LNCaP clone FGC (cell line): ENCODE results near the gene BAIAP2L2.

Experiments used
- DNase-seq: peaks from one replicate; pipeline ENCODE4 v3.0.0-alpha.2; 2011; ENCODE audit warnings: low read depth
- H3K4me3 ChIP-seq: 2 replicates; pipeline ENCODE4 v1.5.1; 2011; ENCODE audit warnings: mild to moderate bottlenecking, low read depth, low read length, control low read depth
- CTCF ChIP-seq: IDR thresholded peaks from 2 replicates; pipeline ENCODE4 v1.5.1; 2012; ENCODE audit warnings: mild to moderate bottlenecking; ENCODE audit not compliant: control insufficient read depth, insufficient read depth; ENCODE audit errors: extremely low read depth

The BAIAP2L2 gene

GRCh38 chr22:38085056-38085455 lies 25.4 kb downstream of the BAIAP2L2 start:
- TF ChIP-seq CTCF = no peak
- no peak overlapping the region for H3K4me3 ChIP-seq
- DNase-seq = no peak

DNA sequence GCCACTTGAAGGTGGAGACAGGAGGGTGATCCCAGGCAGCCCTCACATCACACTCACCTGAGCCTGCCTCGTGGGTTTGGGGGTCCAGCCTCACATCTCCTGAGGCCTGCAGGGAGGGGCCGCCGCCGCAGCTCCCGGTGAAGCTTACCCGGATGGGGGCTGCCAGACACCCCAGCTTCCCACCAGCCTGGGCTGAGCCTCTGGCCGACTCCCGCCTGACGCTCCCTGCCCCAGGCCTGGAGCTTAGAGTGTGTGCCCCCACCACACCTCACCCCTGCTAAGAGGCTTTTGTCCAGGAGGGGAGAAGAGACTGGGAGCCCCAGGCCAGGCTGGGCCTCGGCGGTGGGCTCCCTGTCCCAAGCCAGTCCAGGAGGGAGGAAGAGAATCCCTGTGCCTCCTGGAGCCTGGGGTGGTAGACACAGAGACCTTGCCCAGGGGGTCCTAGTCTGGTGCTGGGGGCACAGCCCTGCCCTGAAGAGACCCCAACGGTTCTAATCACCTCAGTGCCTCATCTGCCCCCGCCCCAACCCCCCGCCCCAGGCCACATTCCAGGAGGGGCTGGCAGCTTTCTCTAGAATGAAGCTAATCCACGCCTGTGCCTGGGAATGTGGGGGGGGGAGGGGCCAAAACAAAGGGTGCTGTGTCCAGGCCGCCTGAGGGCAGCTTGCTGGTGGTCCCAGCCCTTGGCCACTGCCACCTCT lies 26.4 kb downstream of the BAIAP2L2 start, which contains the start of gene SLC16A8:
SLC16A8 (minus strand) TSS at position 254 of the 701 bp plus-strand sequence. CDS start 1,311 bp downstream, outside the sequence.
- DNase-seq = no peak
- H3K4me3 ChIP-seq = no peak within 1 kb of the TSS

DNA sequence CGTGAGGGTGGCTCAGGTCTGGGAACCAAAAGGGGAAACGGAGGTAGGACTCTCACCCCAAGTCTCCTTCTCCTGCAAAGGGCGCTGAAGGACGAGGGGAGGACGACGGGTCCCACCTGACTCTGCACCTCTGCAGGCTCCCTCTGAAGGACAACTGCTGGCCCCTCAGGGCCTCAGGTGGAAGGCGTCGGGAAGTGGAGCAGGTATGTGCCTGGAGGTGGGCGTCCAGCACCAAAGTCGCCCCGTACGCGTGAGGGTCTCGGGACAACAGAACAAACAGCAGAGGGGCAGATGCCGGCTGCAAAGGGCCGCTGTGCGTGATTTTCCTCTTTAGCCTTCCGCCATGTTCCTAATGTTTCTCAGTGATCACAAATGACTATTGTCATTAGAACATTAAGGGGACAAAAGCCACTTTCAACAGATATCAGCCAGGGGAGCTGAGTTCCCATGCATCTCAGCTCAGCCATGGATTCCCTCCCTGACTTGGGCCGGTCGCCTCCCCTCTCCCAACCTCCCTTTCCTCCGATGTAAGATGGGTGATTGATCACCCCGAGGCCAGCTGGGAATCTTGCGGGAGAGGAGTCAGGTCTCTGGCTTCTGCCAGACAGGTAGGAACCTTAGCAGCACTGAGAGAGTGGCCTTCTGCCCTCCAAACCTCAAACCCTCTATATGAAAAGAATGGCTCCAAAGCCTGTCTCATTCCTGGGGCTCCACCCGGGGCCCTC lies 27.3 kb downstream of the BAIAP2L2 start:
- DNase-seq = no peak
- no peak overlapping the region for H3K4me3 ChIP-seq
- no peak for TF ChIP-seq CTCF

More for the DNA sequence above, 26.4 kb downstream of the BAIAP2L2 start, which contains the start of gene SLC16A8:
- TF ChIP-seq CTCF = no peak

GRCh38 chr22:38081941-38082828 lies 28.3 kb downstream of the BAIAP2L2 start:
- H3K4me3 ChIP-seq = no peak overlapping the region
- DNase-seq = no peak
- TF ChIP-seq CTCF = no peak

DNA sequence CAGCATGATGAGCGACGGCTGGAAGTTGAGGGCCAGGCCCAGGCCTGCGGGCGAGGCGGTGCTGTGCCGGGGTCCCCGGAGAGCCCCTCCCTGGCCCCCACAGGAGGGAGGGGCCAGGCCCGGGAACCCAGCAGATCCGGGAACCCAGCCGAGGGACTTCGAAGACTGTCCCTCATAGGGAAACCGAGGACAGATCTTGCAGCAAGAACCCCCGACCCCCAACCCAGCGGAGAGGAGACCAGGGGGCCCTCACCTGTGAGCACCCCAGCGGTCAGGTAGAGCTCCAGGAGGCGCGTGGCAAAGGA lies 28.9 kb downstream of the BAIAP2L2 start:
- no peak for DNase-seq
- no peak overlapping the region for H3K4me3 ChIP-seq
- TF ChIP-seq CTCF = no peak

DNA sequence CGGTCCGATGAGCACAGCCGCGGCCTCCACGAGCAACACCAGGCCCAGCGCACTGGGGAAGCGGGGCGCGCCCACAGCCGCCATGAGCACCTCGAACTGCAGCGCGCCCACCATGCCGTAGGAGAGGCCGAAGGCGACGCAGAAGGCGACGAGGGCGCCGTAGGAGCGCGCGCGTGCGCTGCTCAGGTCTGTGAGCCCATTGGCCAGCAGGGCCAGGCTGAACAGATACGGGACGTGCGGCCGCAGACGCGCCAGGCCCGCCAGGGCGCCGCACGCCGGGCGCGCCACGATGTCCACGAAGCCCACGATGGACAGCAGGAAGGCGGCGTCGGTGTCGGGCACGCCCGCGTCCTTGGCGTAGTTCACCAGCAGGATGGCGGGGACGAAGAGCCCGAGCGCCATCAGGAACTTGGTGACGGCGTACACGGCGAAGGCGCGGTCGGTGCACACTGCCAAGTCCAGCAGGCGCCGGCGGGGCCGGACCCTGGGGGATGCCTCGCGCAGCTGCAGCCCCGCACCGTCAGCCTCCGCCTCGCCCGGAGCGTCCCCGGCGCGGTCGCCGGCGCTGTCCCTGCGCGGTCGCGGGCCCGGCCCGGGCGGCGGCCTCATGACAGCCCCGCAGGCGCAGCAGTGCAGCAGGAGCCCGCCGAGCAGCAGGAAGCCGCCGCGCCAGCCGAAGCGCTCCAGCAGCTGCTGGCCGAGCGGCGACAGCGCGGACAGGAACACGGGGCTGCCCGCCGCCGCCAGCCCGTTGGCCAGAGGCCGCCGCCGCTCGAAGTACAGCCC lies 29.4 kb downstream of the BAIAP2L2 start:
- no peak for DNase-seq
- no peak overlapping the region for H3K4me3 ChIP-seq
- no peak for TF ChIP-seq CTCF
